Stimulated activated CD8-positive, alpha-beta memory T cell treated with anti-CD3 and anti-CD28 coated beads, Interleukin-15, amount 100 ng/mL, for 1 hour (primary cell): ENCODE measurements around the gene MTMR4.
A peak's percentile ranks its signal among the peaks of the same experiment; 100 is the strongest.
"Not testable (repeated sequence)": the region's sequence is repeated elsewhere in the genome, so short reads cannot be mapped to it uniquely, and the experiment has no call there.

ENCODE experiments used
- DNase-seq: peaks from one replicate; pipeline ENCODE4 v3.0.0-alpha.2; 2020; ENCODE audit warnings: low read depth

MTMR4 gene

GRCh38 chr17:58513965-58514769 is at the start of gene MTMR4:
Gene MTMR4, minus strand, starts transcription at chr17:58514638. Its CDS starts 231 bp downstream, at chr17:58514407.
- peak; percentile 38 for DNase-seq

GRCh38 chr17:58560511-58560910 is 46.1 kb upstream of the MTMR4 start:
- DNase-seq = no peak

- DNase-seq = no peak
Measured at GRCh38 chr17:58557981-58558380, 43.5 kb upstream of the MTMR4 start.

GRCh38 chr17:58556833-58557250 is 42.4 kb upstream of the MTMR4 start:
- DNase-seq = no peak

- DNase-seq = not testable (repeated sequence)
Measured at GRCh38 chr17:58555109-58555508, 40.7 kb upstream of the MTMR4 start.

GRCh38 chr17:58541249-58541648 is 26.8 kb upstream of the MTMR4 start:
- no peak for DNase-seq

- no peak for DNase-seq
Measured at GRCh38 chr17:58539698-58540097, 25.3 kb upstream of the MTMR4 start.

GRCh38 chr17:58538811-58539409 is 24.5 kb upstream of the MTMR4 start:
- DNase-seq = no peak

GRCh38 chr17:58537266-58537665 is 22.8 kb upstream of the MTMR4 start:
- no peak for DNase-seq

- DNase-seq = no peak
Measured at GRCh38 chr17:58536542-58536941, 22.1 kb upstream of the MTMR4 start.

- DNase-seq = no peak
Measured at GRCh38 chr17:58535431-58535830, 21.0 kb upstream of the MTMR4 start.

GRCh38 chr17:58534901-58535421 is 20.5 kb upstream of the MTMR4 start:
- DNase-seq = no peak

GRCh38 chr17:58534331-58534730 is 19.9 kb upstream of the MTMR4 start:
- no peak for DNase-seq

GRCh38 chr17:58533616-58534188 is 19.3 kb upstream of the MTMR4 start:
- DNase-seq = no peak

GRCh38 chr17:58532555-58532951 is 18.1 kb upstream of the MTMR4 start:
- no peak for DNase-seq

GRCh38 chr17:58531661-58532554 is 17.5 kb upstream of the MTMR4 start:
- DNase-seq = no peak

GRCh38 chr17:58531122-58531521 is 16.7 kb upstream of the MTMR4 start:
- DNase-seq = no peak

- no peak for DNase-seq
Measured at GRCh38 chr17:58530655-58531054, 16.2 kb upstream of the MTMR4 start.

GRCh38 chr17:58529275-58529674 is 14.8 kb upstream of the MTMR4 start:
- DNase-seq = no peak

- DNase-seq = no peak
Measured at GRCh38 chr17:58528443-58528842, 14.0 kb upstream of the MTMR4 start.

- no peak for DNase-seq
Measured at GRCh38 chr17:58527949-58528348, 13.5 kb upstream of the MTMR4 start.

- DNase-seq = no peak
Measured at GRCh38 chr17:58527306-58527705, 12.9 kb upstream of the MTMR4 start.
